HG02840 (cell line): ENCODE measurements around the gene NIPBL.
"Not testable (repeated sequence)": the region's sequence is repeated elsewhere in the genome, so short reads cannot be mapped to it uniquely, and the experiment has no call there.

Source experiments
- ATAC-seq: cut with Tn5 transposase; IDR thresholded peaks from one replicate; pipeline ENCODE4 v1.9.1; 2021; ENCODE audit warnings: mild to moderate bottlenecking, moderate library complexity, moderate number of reproducible peaks; ENCODE audit not compliant: unreplicated experiment, low FRiP score

The NIPBL gene

GRCh38 chr5:36878392-36879082 is 2.0 kb downstream of the NIPBL start:
- ATAC-seq: no peak

GRCh38 chr5:36879274-36880033 is 2.9 kb downstream of the NIPBL start:
- no peak for ATAC-seq

GRCh38 chr5:36880761-36881160 is 4.2 kb downstream of the NIPBL start:
- ATAC-seq: no peak

GRCh38 chr5:36881304-36881703 is 4.7 kb downstream of the NIPBL start:
- ATAC-seq: no peak

- no peak for ATAC-seq
These were observed 5.2 kb downstream of the NIPBL start for GRCh38 chr5:36881807-36882206.

GRCh38 chr5:36882250-36882649 is 5.7 kb downstream of the NIPBL start:
- no peak for ATAC-seq

GRCh38 chr5:36883894-36884462 is 7.4 kb downstream of the NIPBL start:
- no peak for ATAC-seq

- no peak for ATAC-seq
These were observed 8.6 kb downstream of the NIPBL start for GRCh38 chr5:36885149-36885548.

GRCh38 chr5:36885566-36886485 is 9.3 kb downstream of the NIPBL start:
- no peak for ATAC-seq

- ATAC-seq: no peak
These were observed 10.2 kb downstream of the NIPBL start for GRCh38 chr5:36886791-36887190.

GRCh38 chr5:36887532-36887931 is 11.0 kb downstream of the NIPBL start:
- no peak for ATAC-seq

- no peak for ATAC-seq
These were observed 11.7 kb downstream of the NIPBL start for GRCh38 chr5:36888303-36888702.

- no peak for ATAC-seq
These were observed 12.7 kb downstream of the NIPBL start for GRCh38 chr5:36889264-36889663.

- ATAC-seq: no peak
These were observed 14.7 kb downstream of the NIPBL start for GRCh38 chr5:36891266-36891665.

- not testable (repeated sequence) for ATAC-seq
These were observed 15.7 kb downstream of the NIPBL start for GRCh38 chr5:36892085-36892830.

GRCh38 chr5:36894954-36895353 is 18.4 kb downstream of the NIPBL start:
- ATAC-seq: no peak

GRCh38 chr5:36896476-36896875 is 19.9 kb downstream of the NIPBL start:
- ATAC-seq: no peak

- no peak for ATAC-seq
These were observed 21.0 kb downstream of the NIPBL start for GRCh38 chr5:36897616-36898015.

- ATAC-seq: no peak
These were observed 23.3 kb downstream of the NIPBL start for GRCh38 chr5:36899860-36900259.

- no peak for ATAC-seq
These were observed 23.7 kb downstream of the NIPBL start for GRCh38 chr5:36900283-36900682.
